T-helper 1 cell treated with Interleukin-12 subunit alpha and Interleukin-12 subunit beta and Interleukin-4 antibody, amounts not matched to agents 30 μg/mL and 1 μg/mL, for 36 hours (primary cell): ENCODE results near the gene SLC6A6.
A peak's percentile ranks its signal among the peaks of the same experiment; 100 is the strongest.

Source experiments
- H3K27ac Mint-ChIP-seq: one replicate; pipeline ENCODE4 v1.8.0; 2021; ENCODE audit warnings: mild to moderate bottlenecking, mixed read lengths
- H3K27me3 Mint-ChIP-seq: one replicate; pipeline ENCODE4 v1.8.0; 2021; ENCODE audit warnings: low read depth, mixed read lengths
- H3K36me3 Mint-ChIP-seq: one replicate; pipeline ENCODE4 v1.8.0; 2021; ENCODE audit warnings: low read depth, mixed read lengths
- H3K4me1 Mint-ChIP-seq: one replicate; pipeline ENCODE4 v1.8.0; 2021; ENCODE audit warnings: low read depth, mixed read lengths
- H3K4me3 Mint-ChIP-seq: one replicate; pipeline ENCODE4 v1.8.0; 2021; ENCODE audit warnings: mild to moderate bottlenecking, moderate library complexity, mixed read lengths
- H3K9me3 Mint-ChIP-seq: one replicate; pipeline ENCODE4 v1.8.0; 2021; ENCODE audit warnings: mixed read lengths

SLC6A6 gene

DNA sequence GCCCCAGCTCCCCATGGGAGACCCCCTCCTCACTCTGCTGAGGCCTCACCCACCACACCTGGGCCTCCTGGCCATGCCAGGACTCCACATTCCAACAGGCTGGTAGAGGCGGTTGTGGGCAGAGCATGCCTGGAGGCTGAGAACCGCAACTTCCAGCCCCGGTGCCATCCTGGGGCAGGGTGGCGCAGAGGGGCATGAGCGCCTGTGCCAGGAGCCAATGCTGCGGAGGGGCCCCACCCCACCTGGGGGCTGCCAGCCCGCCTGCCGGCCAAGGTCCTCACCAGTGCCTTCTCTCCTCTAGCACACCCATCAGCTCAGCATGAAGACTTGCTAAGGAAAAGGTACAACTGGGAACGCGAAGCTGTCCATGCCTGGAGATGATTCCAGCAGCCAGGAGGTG, 34.3 kb upstream of the SLC6A6 start:
- H3K27ac Mint-ChIP-seq, result no peak overlapping the region
- no peaks in the 10 kb centered on the region for H3K9me3 Mint-ChIP-seq
- H3K4me3 Mint-ChIP-seq, result no peak overlapping the region
- H3K4me1 Mint-ChIP-seq, result peaks cover 3% of the 10 kb centered on the region
- H3K36me3 Mint-ChIP-seq, result no peaks in the 10 kb centered on the region
- H3K27me3 Mint-ChIP-seq, result peaks cover 6% of the 10 kb centered on the region

- Mint-ChIP-seq H3K27me3 (peaks cover 6% of the 10 kb centered on the region), H3K4me1 (peaks cover 3% of the 10 kb centered on the region), H3K9me3 (no peaks in the 10 kb centered on the region), H3K36me3 (no peaks in the 10 kb centered on the region), H3K27ac (no peak overlapping the region), H3K4me3 (no peak overlapping the region)
Observed at GRCh38 chr3:14368885-14369284, 33.5 kb upstream of the SLC6A6 start.

- Mint-ChIP-seq H3K9me3 (no peaks in the 10 kb centered on the region), H3K4me1 (peaks cover 1% of the 10 kb centered on the region), H3K27ac (no peak overlapping the region), H3K27me3 (peaks cover 3% of the 10 kb centered on the region), H3K36me3 (no peaks in the 10 kb centered on the region), H3K4me3 (no peak overlapping the region)
Observed at GRCh38 chr3:14369675-14370669, 32.4 kb upstream of the SLC6A6 start.

- H3K9me3 Mint-ChIP-seq, result no peaks in the 10 kb centered on the region
- peaks cover 3% of the 10 kb centered on the region for H3K27me3 Mint-ChIP-seq
- H3K36me3 Mint-ChIP-seq, result no peaks in the 10 kb centered on the region
- no peak overlapping the region for H3K4me3 Mint-ChIP-seq
- no peak overlapping the region for H3K27ac Mint-ChIP-seq
- H3K4me1 Mint-ChIP-seq, result peaks cover 1% of the 10 kb centered on the region
Observed at GRCh38 chr3:14370720-14371572, 31.5 kb upstream of the SLC6A6 start.

DNA sequence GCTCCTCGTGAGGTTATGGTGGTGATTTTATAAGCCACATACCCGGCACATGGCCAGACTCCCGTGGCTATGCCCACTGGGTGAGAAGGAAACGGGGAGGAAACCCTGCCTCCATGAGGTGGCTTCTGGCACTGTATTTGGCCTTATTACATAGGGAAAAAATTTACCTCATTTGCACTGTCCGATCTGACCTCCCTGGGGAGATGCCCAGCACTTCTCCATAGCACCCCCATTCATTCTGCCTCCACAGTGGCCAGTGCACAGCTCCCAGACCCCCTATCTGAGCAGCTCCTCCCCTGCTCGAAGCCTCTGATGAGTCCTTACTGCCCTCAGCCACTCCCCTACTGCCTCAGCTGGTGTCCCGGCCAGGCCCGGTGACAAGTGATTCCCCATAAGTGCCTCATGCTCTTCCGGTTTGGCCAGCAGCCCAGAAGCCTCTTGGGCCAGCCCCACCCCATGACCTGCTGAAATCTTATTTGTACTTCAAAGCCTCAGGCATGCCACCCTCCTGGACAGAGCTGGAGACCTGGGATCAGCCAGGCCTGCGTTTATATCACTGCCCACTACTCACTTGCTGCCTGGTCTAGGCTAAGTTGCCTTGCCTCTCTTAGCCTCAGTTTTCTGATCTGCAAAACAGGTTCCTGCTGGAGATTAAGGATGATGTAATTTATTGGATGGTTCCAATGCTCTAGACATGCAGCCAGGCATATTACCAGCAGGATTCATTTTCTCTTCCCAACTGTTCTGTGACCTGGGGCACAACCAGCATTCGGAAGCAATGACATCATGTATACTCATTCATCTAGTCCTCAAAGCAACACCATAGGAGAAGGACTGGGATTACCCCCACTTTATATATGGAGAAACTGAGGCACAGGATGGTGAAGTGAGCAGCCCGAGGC, 30.6 kb upstream of the SLC6A6 start:
- Mint-ChIP-seq H3K27ac (no peak overlapping the region), H3K36me3 (no peaks in the 10 kb centered on the region), H3K4me1 (peaks cover 1% of the 10 kb centered on the region), H3K9me3 (no peaks in the 10 kb centered on the region), H3K4me3 (no peak overlapping the region), H3K27me3 (peaks cover 3% of the 10 kb centered on the region)

- peaks cover 3% of the 10 kb centered on the region for H3K27me3 Mint-ChIP-seq
- H3K36me3 Mint-ChIP-seq, result no peaks in the 10 kb centered on the region
- H3K4me1 Mint-ChIP-seq, result peaks cover 8% of the 10 kb centered on the region
- H3K9me3 Mint-ChIP-seq, result no peaks in the 10 kb centered on the region
- H3K27ac Mint-ChIP-seq, result no peak overlapping the region
- no peak overlapping the region for H3K4me3 Mint-ChIP-seq
Observed at GRCh38 chr3:14372587-14372986, 29.8 kb upstream of the SLC6A6 start.

GRCh38 chr3:14373753-14374376, 28.5 kb upstream of the SLC6A6 start:
- Mint-ChIP-seq H3K4me1 (peaks cover 20% of the 10 kb centered on the region), H3K27ac (no peak overlapping the region)

GRCh38 chr3:14374444-14374883, 27.9 kb upstream of the SLC6A6 start:
- no peak overlapping the region for H3K27ac Mint-ChIP-seq
- H3K4me3 Mint-ChIP-seq, result no peak overlapping the region
- H3K27me3 Mint-ChIP-seq, result peaks cover 3% of the 10 kb centered on the region

More at GRCh38 chr3:14373753-14374376, 28.5 kb upstream of the SLC6A6 start:
- H3K36me3 Mint-ChIP-seq, result no peaks in the 10 kb centered on the region
- H3K4me3 Mint-ChIP-seq, result no peak overlapping the region
- H3K9me3 Mint-ChIP-seq, result no peaks in the 10 kb centered on the region
- H3K27me3 Mint-ChIP-seq, result peaks cover 3% of the 10 kb centered on the region

DNA sequence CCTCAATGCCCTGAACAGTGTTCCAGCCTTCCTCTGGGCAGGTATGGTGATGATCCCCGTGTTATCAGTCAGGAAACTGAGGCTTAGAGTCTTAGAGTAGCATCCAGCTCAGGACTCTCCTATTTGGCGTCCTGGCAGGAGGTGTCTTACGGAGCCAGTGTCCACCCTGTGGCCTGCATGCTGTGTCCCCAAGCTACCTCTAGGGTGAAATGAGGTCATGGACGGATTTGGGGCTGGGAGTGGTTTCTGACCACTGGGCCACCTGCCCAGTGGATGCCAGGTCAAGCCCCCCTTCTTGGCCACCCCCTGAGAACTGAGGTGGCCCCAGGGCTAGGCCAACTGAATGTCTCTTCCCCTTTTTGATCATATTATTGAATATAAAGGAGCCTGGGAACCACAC, 27.2 kb upstream of the SLC6A6 start:
- Mint-ChIP-seq H3K4me3 (no peak overlapping the region), H3K4me1 (peaks cover 21% of the 10 kb centered on the region), H3K36me3 (no peaks in the 10 kb centered on the region), H3K27ac (no peak overlapping the region), H3K27me3 (peaks cover 3% of the 10 kb centered on the region), H3K9me3 (no peaks in the 10 kb centered on the region)

More at GRCh38 chr3:14374444-14374883, 27.9 kb upstream of the SLC6A6 start:
- no peaks in the 10 kb centered on the region for H3K9me3 Mint-ChIP-seq
- H3K4me1 Mint-ChIP-seq, result peaks cover 21% of the 10 kb centered on the region
- no peaks in the 10 kb centered on the region for H3K36me3 Mint-ChIP-seq

DNA sequence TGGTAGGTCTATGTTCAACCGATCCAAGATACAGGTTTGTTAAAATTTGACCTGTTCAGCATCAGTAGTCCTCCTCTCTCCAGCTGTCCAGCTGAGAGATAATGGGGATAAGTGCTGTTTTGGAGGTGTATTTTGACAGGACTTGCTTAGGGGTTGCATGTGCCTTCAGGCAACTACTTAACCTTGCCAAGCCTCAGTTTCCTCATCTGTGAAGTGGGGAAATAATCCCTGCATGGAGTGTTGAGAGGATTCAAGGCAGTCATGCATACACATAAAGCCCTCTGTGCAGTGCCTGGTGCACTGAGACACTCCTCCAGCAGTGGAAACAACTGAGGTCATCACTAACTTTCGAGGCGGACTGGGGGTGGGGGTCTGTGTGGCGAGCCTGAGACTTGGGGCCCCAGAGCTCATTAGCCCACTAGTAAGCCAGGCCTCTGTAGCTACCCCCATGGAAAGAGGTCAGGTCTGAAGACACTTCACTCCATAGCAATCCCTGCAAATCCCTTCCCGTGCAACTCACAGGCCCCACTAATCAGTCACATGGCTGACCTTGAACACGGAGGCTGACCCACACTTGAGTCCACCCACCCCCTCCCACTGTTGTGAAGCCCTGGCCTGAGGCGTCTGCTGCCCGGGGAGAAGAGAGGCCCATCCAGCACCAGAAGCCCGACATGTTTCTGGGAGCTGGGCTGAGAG, 25.9 kb upstream of the SLC6A6 start:
- Mint-ChIP-seq H3K4me1 (peaks cover 21% of the 10 kb centered on the region), H3K27ac (peak overlapping the region; percentile 11), H3K27me3 (peaks cover 6% of the 10 kb centered on the region), H3K36me3 (no peaks in the 10 kb centered on the region), H3K4me3 (no peak overlapping the region), H3K9me3 (no peaks in the 10 kb centered on the region)

DNA sequence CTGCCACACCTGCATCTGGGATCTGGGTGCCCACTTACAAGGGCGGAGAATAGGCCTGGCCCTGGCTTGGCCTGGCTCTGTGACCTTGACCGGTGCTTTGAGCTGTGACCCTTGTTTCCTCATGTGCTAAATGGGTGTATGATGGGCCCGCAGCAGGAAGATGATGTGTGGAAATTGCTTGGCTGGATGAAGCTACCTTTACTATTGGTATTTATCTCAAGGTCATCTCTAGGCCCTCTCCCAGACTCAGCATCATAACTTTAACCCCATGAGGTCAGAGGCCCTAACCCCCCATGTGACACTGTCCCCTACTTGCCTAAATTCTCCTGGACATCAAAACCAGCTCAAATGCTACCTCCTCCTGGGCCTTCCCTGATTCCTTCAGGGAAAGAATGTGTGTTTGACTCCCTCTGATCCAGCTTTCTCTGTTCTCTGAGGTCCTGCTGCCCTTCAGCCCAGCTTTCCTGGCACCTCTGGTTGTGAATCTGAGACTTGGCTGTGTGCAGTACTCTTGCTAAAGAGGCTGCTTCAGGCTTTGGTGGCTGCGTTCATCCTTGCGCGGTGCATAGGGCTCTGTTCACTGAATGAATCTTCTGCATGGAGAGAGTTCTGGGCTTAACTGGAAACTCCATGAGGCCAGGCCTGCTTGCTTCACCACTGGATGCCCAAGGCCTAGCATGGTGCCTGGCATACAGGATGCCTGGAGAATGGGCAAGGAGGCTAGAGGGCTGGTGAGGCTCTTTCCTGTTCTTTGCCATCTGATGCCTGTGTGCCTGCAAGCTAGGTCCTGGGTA, 25.2 kb upstream of the SLC6A6 start:
- H3K27ac Mint-ChIP-seq, result peak overlapping the region; percentile 85
- H3K27me3 Mint-ChIP-seq, result peaks cover 9% of the 10 kb centered on the region
- H3K4me1 Mint-ChIP-seq, result peaks cover 24% of the 10 kb centered on the region
- no peaks in the 10 kb centered on the region for H3K36me3 Mint-ChIP-seq
- no peak overlapping the region for H3K4me3 Mint-ChIP-seq
- H3K9me3 Mint-ChIP-seq, result no peaks in the 10 kb centered on the region

DNA sequence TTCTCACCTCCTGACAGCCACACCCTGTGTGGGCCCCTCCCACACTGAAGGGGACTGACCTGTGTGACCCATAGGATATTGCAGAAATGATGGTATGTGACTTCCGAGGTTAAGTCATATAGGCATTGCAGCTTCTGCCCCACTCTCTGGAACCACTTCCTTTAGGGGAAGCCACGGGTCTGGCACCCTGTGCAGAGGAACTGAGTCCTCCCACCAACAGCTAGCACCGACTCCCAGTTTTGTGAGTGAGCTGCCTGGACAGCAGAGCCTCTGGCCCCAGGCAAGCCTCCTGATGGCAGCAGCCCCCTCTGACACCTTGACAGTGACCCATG, 24.6 kb upstream of the SLC6A6 start:
- Mint-ChIP-seq H3K27ac (peak overlapping the region; percentile 85), H3K9me3 (no peaks in the 10 kb centered on the region), H3K36me3 (no peaks in the 10 kb centered on the region), H3K4me1 (peaks cover 24% of the 10 kb centered on the region), H3K4me3 (peak overlapping the region; percentile 32), H3K27me3 (peaks cover 9% of the 10 kb centered on the region)
